Measurements from ENCODE around the gene IL6R. TPM values are rescaled to one million over a fixed set of nuclear protein-coding genes. Genes with fewer than 3 reads are reported as not detected.
"Not testable (repeated sequence)": the region's sequence is repeated elsewhere in the genome, so short reads cannot be mapped to it uniquely, and the experiment has no call there.

IL6R gene
- total RNA-seq, 1 experiment from 2014 or later: 22.8 TPM

GRCh38 chr1:154419620-154420571 lies 14.8 kb downstream of the IL6R start:
- ChIA-PET POLR2A (interaction anchor here (0.6 to 26.0 kb wide), 33 partner anchors 7 to 883 kb away, joined by 3 to 1077 read pairs (median 4); partner anchors contain the start of genes CREB3L4, HAX1, IL6R and RPS27), CTCF (interaction anchor here (0.6 to 6.7 kb wide), 10 partner anchors 8 to 215 kb away, joined by 3 to 51 read pairs (median 3); partner anchors contain the start of gene IL6R)
- no TSS peak for BruUV-seq (replicated peaks)
- intact Hi-C loops (cut with micrococcal nuclease): no loop called here
- H3K4me3 Mint-ChIP-seq (ENCODE audit: unreplicated experiment): peak overlapping the region; percentile 59
- DNase-seq (ENCODE audit: unreplicated experiment): peak; percentile 98
- H3K9me3 Mint-ChIP-seq (ENCODE audit: unreplicated experiment): no peaks in the 10 kb centered on the region
- peaks cover 85% of the 10 kb centered on the region for H3K4me1 Mint-ChIP-seq (ENCODE audit: insufficient read depth, unreplicated experiment)
- no peaks in the 10 kb centered on the region for H3K27me3 Mint-ChIP-seq (ENCODE audit: insufficient read depth, unreplicated experiment)
- H3K36me3 Mint-ChIP-seq (ENCODE audit: insufficient read depth, unreplicated experiment): peaks cover 58% of the 10 kb centered on the region
- H3K27ac Mint-ChIP-seq (ENCODE audit: low read depth, unreplicated experiment): peak overlapping the region; percentile 67
- TF ChIP-seq CTCF (IDR thresholded peaks at IDR 0.05; ENCODE audit: unreplicated experiment): no peak

- Mint-ChIP-seq H3K9me3 (ENCODE audit: unreplicated experiment) (no peaks in the 10 kb centered on the region), H3K27me3 (ENCODE audit: insufficient read depth, unreplicated experiment) (no peaks in the 10 kb centered on the region), H3K27ac (ENCODE audit: low read depth, unreplicated experiment) (peak overlapping the region; percentile 85), H3K36me3 (ENCODE audit: insufficient read depth, unreplicated experiment) (peaks cover 64% of the 10 kb centered on the region), H3K4me1 (ENCODE audit: insufficient read depth, unreplicated experiment) (peaks cover 94% of the 10 kb centered on the region), H3K4me3 (ENCODE audit: unreplicated experiment) (peak overlapping the region; percentile 59)
- CTCF ChIA-PET: interaction anchor here (0.6 to 6.7 kb wide), 7 partner anchors 9 to 664 kb away, joined by 3 to 51 read pairs (median 4); partner anchors contain the start of gene IL6R
- TF ChIP-seq CTCF (IDR thresholded peaks at IDR 0.05; ENCODE audit: unreplicated experiment): no peak
- POLR2A ChIA-PET: interaction anchor here (0.5 to 26.0 kb wide), 13 partner anchors 6 to 889 kb away, joined by 3 to 1077 read pairs (median 3); partner anchors contain the start of genes HAX1, IL6R and RPS27
- BruUV-seq (replicated peaks): no TSS peak
- intact Hi-C loops (cut with micrococcal nuclease): no loop called here
- DNase-seq (ENCODE audit: unreplicated experiment): no peak
These were observed 16.1 kb downstream of the IL6R start for GRCh38 chr1:154420961-154421924.

- Mint-ChIP-seq H3K36me3 (ENCODE audit: insufficient read depth, unreplicated experiment) (peaks cover 64% of the 10 kb centered on the region), H3K27ac (ENCODE audit: low read depth, unreplicated experiment) (peak overlapping the region; percentile 85), H3K4me1 (ENCODE audit: insufficient read depth, unreplicated experiment) (peaks cover 88% of the 10 kb centered on the region), H3K4me3 (ENCODE audit: unreplicated experiment) (peak overlapping the region; percentile 59)
- DNase-seq (ENCODE audit: unreplicated experiment): peak; percentile 54
- H3K27me3 Mint-ChIP-seq (ENCODE audit: insufficient read depth, unreplicated experiment); H3K9me3 Mint-ChIP-seq (ENCODE audit: unreplicated experiment); intact Hi-C loops (cut with micrococcal nuclease); BruUV-seq (replicated peaks): not testable (repeated sequence)
- ChIA-PET POLR2A (interaction anchor here (0.6 to 26.0 kb wide), 7 partner anchors 5 to 890 kb away, joined by 3 to 1077 read pairs (median 3); partner anchors contain the start of gene IL6R), CTCF (interaction anchor here (0.6 to 6.7 kb wide), 4 partner anchors 8 to 664 kb away, joined by 3 to 51 read pairs (median 8); partner anchors contain the start of gene IL6R)
These were observed 16.9 kb downstream of the IL6R start for GRCh38 chr1:154422049-154422448.

- no peaks in the 10 kb centered on the region for H3K9me3 Mint-ChIP-seq (ENCODE audit: unreplicated experiment)
- H3K27me3 Mint-ChIP-seq (ENCODE audit: insufficient read depth, unreplicated experiment): no peaks in the 10 kb centered on the region
- peak; percentile 57 for DNase-seq (ENCODE audit: unreplicated experiment)
- peaks cover 64% of the 10 kb centered on the region for H3K36me3 Mint-ChIP-seq (ENCODE audit: insufficient read depth, unreplicated experiment)
- no TSS peak for BruUV-seq (replicated peaks)
- CTCF ChIA-PET: interaction anchor here (6.7 kb wide), 1 partner anchor 15 kb away, joined by 51 read pairs; the partner anchor contains the start of gene IL6R
- TF ChIP-seq CTCF (IDR thresholded peaks at IDR 0.05; ENCODE audit: unreplicated experiment): no peak
- POLR2A ChIA-PET: interaction anchor here (0.6 to 26.0 kb wide), 6 partner anchors 5 to 890 kb away, joined by 3 to 1077 read pairs (median 3); partner anchors contain the start of gene IL6R
- peak overlapping the region; percentile 59 for H3K4me3 Mint-ChIP-seq (ENCODE audit: unreplicated experiment)
- intact Hi-C loops (cut with micrococcal nuclease): no loop called here
- peak overlapping the region; percentile 85 for H3K27ac Mint-ChIP-seq (ENCODE audit: low read depth, unreplicated experiment)
- H3K4me1 Mint-ChIP-seq (ENCODE audit: insufficient read depth, unreplicated experiment): peaks cover 88% of the 10 kb centered on the region
These were observed 17.4 kb downstream of the IL6R start for GRCh38 chr1:154422521-154422920.
